ENCODE measurements around the gene PBX3. TPM values are rescaled to one million over a fixed set of nuclear protein-coding genes. Genes with fewer than 3 reads are reported as not detected.

Gene PBX3
- total RNA-seq, 1 experiment from 2014 or later, result 7.7 TPM

DNA sequence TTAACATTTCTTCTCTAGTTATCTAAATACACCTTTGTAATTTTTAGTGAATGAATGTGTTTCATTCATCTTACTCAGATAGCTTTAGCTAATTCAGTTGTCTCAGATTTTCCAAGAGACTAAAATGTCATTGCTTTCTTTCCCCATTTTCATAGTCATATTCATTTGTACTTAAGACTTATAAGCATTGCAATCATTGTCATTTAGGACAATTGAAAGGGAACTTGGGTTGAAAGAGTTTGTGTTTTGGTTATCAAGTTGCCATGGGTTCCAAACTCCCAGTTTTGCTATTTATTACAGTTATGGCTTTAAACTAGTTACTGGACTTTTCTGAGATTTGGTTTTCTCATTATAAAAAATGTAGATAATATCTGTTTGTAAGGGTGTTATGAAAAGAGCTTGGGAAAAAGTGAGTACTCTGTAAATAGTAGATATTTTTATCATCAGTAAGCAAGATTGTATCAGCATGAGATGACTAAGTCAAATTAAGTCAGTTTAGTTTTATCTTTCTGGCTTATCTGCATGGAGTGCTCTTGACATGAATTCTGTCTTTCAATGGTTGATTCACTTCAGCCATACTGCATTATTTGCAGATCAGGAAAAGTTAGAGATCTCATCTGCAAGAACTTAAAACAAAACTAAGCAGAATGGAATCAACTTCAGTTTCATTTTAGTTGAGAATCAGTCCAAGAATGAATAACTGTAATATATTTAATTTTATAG, 107.5 kb downstream of the PBX3 start:
- ChIA-PET CTCF (no interaction called here), POLR2A (no interaction called here)
- Histone ChIP-seq H3K4me3 (ENCODE audit: low read depth, low read length) (no peak overlapping the region), H3K9me3 (no peaks in the 10 kb centered on the region), H3K4me1 (no peaks in the 10 kb centered on the region), H3K36me3 (ENCODE audit: control insufficient read depth, insufficient read depth, low read length) (no peaks in the 10 kb centered on the region), H3K27me3 (replicated peaks; ENCODE audit: control insufficient read depth, insufficient read depth, low read length) (no peaks in the 10 kb centered on the region)
- DNase-seq, result no peak
- no peaks in the 10 kb centered on the region for H3K9me3 Mint-ChIP-seq (ENCODE audit: unreplicated experiment)
- no peaks in the 10 kb centered on the region for H3K36me3 Mint-ChIP-seq (ENCODE audit: insufficient read depth, unreplicated experiment)
- intact Hi-C loops (cut with micrococcal nuclease; ENCODE audit: unreplicated experiment), result no loop called here
- BruUV-seq (replicated peaks), result no TSS peak
- TF ChIP-seq, protein P1, sequence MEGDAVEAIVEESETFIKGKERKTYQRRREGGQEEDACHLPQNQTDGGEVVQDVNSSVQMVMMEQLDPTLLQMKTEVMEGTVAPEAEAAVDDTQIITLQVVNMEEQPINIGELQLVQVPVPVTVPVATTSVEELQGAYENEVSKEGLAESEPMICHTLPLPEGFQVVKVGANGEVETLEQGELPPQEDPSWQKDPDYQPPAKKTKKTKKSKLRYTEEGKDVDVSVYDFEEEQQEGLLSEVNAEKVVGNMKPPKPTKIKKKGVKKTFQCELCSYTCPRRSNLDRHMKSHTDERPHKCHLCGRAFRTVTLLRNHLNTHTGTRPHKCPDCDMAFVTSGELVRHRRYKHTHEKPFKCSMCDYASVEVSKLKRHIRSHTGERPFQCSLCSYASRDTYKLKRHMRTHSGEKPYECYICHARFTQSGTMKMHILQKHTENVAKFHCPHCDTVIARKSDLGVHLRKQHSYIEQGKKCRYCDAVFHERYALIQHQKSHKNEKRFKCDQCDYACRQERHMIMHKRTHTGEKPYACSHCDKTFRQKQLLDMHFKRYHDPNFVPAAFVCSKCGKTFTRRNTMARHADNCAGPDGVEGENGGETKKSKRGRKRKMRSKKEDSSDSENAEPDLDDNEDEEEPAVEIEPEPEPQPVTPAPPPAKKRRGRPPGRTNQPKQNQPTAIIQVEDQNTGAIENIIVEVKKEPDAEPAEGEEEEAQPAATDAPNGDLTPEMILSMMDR (IDR thresholded peaks at IDR 0.05; ENCODE audit: insufficient read depth in 1 of 2, low read depth in 1 of 2, low read length in 1 of 2, severe bottlenecking in 1 of 2, unreplicated experiment in 1 of 2), result no peak
- H3K4me3 Mint-ChIP-seq (ENCODE audit: unreplicated experiment), result no peak overlapping the region
- H3K4me1 Mint-ChIP-seq (ENCODE audit: low read depth, unreplicated experiment), result no peaks in the 10 kb centered on the region
- H3K27ac Mint-ChIP-seq (ENCODE audit: unreplicated experiment), result no peak overlapping the region
- no peaks in the 10 kb centered on the region for H3K27me3 Mint-ChIP-seq (ENCODE audit: insufficient read depth, unreplicated experiment)

DNA sequence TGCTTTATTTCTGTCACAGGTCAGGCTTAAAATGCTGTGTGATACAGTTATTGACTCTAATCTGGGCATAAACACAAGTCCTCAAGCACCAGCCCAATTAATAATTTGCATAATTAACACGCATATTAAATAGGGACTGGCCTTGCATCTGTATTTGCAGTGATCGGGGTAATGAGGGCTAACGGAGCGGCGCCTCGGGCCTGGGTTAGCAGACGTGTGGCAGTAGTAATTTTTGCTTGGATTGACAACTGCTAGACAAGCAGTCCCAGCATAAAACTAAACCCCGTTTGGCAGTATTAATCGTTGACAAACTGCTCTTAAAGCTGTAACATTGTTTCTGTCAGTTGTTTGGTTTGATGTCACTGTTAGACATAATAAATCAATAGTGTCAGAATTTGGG, 109.2 kb downstream of the PBX3 start:
- Histone ChIP-seq H3K36me3 (ENCODE audit: control insufficient read depth, insufficient read depth, low read length) (no peaks in the 10 kb centered on the region), H3K4me3 (ENCODE audit: low read depth, low read length) (no peak overlapping the region), H3K9me3 (no peaks in the 10 kb centered on the region), H3K4me1 (no peaks in the 10 kb centered on the region), H3K27me3 (replicated peaks; ENCODE audit: control insufficient read depth, insufficient read depth, low read length) (no peaks in the 10 kb centered on the region)
- Mint-ChIP-seq H3K4me3 (ENCODE audit: unreplicated experiment) (no peak overlapping the region), H3K9me3 (ENCODE audit: unreplicated experiment) (no peaks in the 10 kb centered on the region), H3K36me3 (ENCODE audit: insufficient read depth, unreplicated experiment) (no peaks in the 10 kb centered on the region), H3K4me1 (ENCODE audit: low read depth, unreplicated experiment) (no peaks in the 10 kb centered on the region), H3K27me3 (ENCODE audit: insufficient read depth, unreplicated experiment) (no peaks in the 10 kb centered on the region), H3K27ac (ENCODE audit: unreplicated experiment) (no peak overlapping the region)
- BruUV-seq (replicated peaks), result no TSS peak
- no peak for DNase-seq
- CTCF ChIA-PET, result no interaction called here
- TF ChIP-seq, protein P1 (IDR thresholded peaks at IDR 0.05; ENCODE audit: insufficient read depth in 1 of 2, low read depth in 1 of 2, low read length in 1 of 2, severe bottlenecking in 1 of 2, unreplicated experiment in 1 of 2), result no peak
- POLR2A ChIA-PET, result interaction anchor here (0.6 kb wide), 1 partner anchor 51 kb away, joined by 3 read pairs; no protein-coding TSS in a partner anchor
- intact Hi-C loops (cut with micrococcal nuclease; ENCODE audit: unreplicated experiment), result no loop called here

DNA sequence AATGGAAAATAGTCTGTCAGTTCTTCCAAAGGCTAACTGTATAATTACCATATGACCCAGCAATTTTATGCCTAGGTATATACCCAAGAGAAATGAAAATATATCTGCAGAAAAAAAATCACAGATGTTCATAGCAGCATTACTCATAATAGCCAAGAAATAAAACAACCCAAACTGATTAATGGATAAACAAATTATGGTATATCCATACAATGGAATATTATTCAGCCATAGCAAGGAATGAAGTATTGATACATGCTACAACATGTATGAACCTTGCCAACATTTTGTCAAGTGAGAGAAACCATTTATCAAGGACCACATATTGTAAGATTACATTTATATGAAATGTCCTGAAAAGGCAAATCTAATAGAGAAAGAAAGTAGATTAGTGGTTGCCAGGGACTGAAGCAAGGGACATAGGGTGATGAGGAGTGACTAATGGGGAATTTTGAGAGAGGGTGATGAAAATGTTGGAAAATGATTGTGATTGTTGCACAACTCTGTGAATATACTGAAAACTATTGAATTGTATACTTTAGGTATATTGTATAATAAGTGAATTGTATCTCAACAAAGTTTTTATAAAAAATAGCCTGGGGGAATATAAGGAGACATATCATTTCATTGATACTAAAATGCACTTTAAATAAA, 114.4 kb downstream of the PBX3 start:
- TF ChIP-seq, protein P1 (IDR thresholded peaks at IDR 0.05; ENCODE audit: insufficient read depth in 1 of 2, low read depth in 1 of 2, low read length in 1 of 2, severe bottlenecking in 1 of 2, unreplicated experiment in 1 of 2), result no peak
- Mint-ChIP-seq H3K4me3 (ENCODE audit: unreplicated experiment) (no peak overlapping the region), H3K4me1 (ENCODE audit: low read depth, unreplicated experiment) (no peaks in the 10 kb centered on the region), H3K27me3 (ENCODE audit: insufficient read depth, unreplicated experiment) (no peaks in the 10 kb centered on the region), H3K27ac (ENCODE audit: unreplicated experiment) (no peak overlapping the region), H3K36me3 (ENCODE audit: insufficient read depth, unreplicated experiment) (no peaks in the 10 kb centered on the region), H3K9me3 (ENCODE audit: unreplicated experiment) (no peaks in the 10 kb centered on the region)
- no TSS peak for BruUV-seq (replicated peaks)
- POLR2A ChIA-PET, result no interaction called here
- CTCF ChIA-PET, result no interaction called here
- Histone ChIP-seq H3K4me3 (ENCODE audit: low read depth, low read length) (no peak overlapping the region), H3K27me3 (replicated peaks; ENCODE audit: control insufficient read depth, insufficient read depth, low read length) (no peaks in the 10 kb centered on the region), H3K9me3 (no peaks in the 10 kb centered on the region), H3K36me3 (ENCODE audit: control insufficient read depth, insufficient read depth, low read length) (no peaks in the 10 kb centered on the region), H3K4me1 (no peaks in the 10 kb centered on the region)
- no peak for DNase-seq
- intact Hi-C loops (cut with micrococcal nuclease; ENCODE audit: unreplicated experiment), result no loop called here

Data from Caco-2 (cell line).